K562 (cell line): Measurements from ENCODE around the gene OARD1. TPM values are rescaled to one million over a fixed set of nuclear protein-coding genes. Genes with fewer than 3 reads are reported as not detected.

ENCODE experiments used
- ATAC-seq: fragments of 200-7000 bp; cut with Tn5 transposase; 3 replicates; pipeline ENCODE4 v1.9.1; 2020; ENCODE audit warnings: moderate library complexity
- BruUV-seq: library from RNA; stranded (reverse); fragments of 400-500 nt; replicated peaks from 2 replicates; lab custom pipeline; 2021; lab: Mats Ljungman, UMichigan
- CTCF ChIA-PET: fragments of 300-600 bp; formaldehyde crosslinking; extraction: SDS; loops from one replicate; lab custom pipeline; 2021; ENCODE audit warnings: low intra/inter-chr PET ratio; lab: Yijun Ruan, JAX
- POLR2A ChIA-PET: fragments of 300-600, 350-650 bp; sonication (Branson Sonifier 250); formaldehyde crosslinking; extraction: SDS; loops from one replicate; lab custom pipeline; 2021; ENCODE audit warnings: antibody characterized with exemption, inconsistent platforms; lab: Yijun Ruan, JAX
- DNase-seq, 4 experiments: peaks; one replicate each; pipeline versions ENCODE4 v3.0.0 to v3.0.0-alpha.2; 2011 to 2018; ENCODE audit warnings: low spot score in 3 of 4, mixed read lengths in 3 of 4; ENCODE audit errors: extremely low read depth in 1 of 4
- FAIRE-seq: peaks from 2 replicates; lab custom pipeline; 2011; peaks lifted over from hg19 to GRCh38; lab: Jason Lieb, UNC
- H2AFZ ChIP-seq: 2 replicates; pipeline ENCODE4 v1.6.0; 2011; ENCODE audit warnings: low read depth, low read length, control low read depth, inconsistent platforms
- H3K27ac ChIP-seq: fragments of 200-600 bp; 3 replicates; pipeline ENCODE4 v1.8.0; 2011; ENCODE audit warnings: low read depth, mild to moderate bottlenecking, control low read depth, inconsistent platforms, low read length, moderate library complexity, mixed read lengths; ENCODE audit errors: extremely low read depth
- H3K27me3 ChIP-seq, 2 experiments: fragments of 300-600 bp in 1 of 2; 2 replicates in 1 of 2; 3 replicates in 1 of 2; pipeline versions ENCODE4 v1.6.0 to v1.8.0; 2011; ENCODE audit warnings: inconsistent platforms in 2 of 2, low read length in 2 of 2, mild to moderate bottlenecking in 1 of 2, mixed read lengths in 1 of 2, moderate library complexity in 1 of 2; ENCODE audit not compliant: control insufficient read depth in 2 of 2, insufficient read depth in 2 of 2
- H3K36me3 ChIP-seq: fragments of 300-600 bp; 3 replicates; pipeline ENCODE4 v1.8.0; 2011; ENCODE audit warnings: mild to moderate bottlenecking, low read length, inconsistent platforms; ENCODE audit not compliant: control insufficient read depth, insufficient read depth
- H3K4me1 ChIP-seq, 2 experiments: fragments of 200-600 bp in 1 of 2; replicated peaks in 1 of 2; 2 replicates in 1 of 2; 3 replicates in 1 of 2; pipeline versions ENCODE4 v1.5.1 to v1.8.0; 2011; ENCODE audit warnings: inconsistent platforms in 2 of 2, low read length in 2 of 2, mild to moderate bottlenecking in 1 of 2, mixed read lengths in 1 of 2, moderate library complexity in 1 of 2; ENCODE audit not compliant: control insufficient read depth in 2 of 2, insufficient read depth in 2 of 2
- H3K4me2 ChIP-seq: 2 replicates; pipeline ENCODE4 v1.6.1; 2011; ENCODE audit warnings: low read length, control low read depth, inconsistent platforms, mixed read lengths; ENCODE audit not compliant: insufficient read depth
- H3K4me3 ChIP-seq: fragments of 200-600 bp; sonication (generic), shearing (Covaris generic); 2 replicates; pipeline ENCODE4 v1.5.1; 2016; ENCODE audit warnings: control low read depth, inconsistent platforms
- H3K79me2 ChIP-seq: fragments of 200-600 bp; 3 replicates; pipeline ENCODE4 v1.8.0; 2011; ENCODE audit warnings: low read length, inconsistent platforms; ENCODE audit not compliant: control insufficient read depth, insufficient read depth
- H3K9ac ChIP-seq, 2 experiments: 2 replicates each; pipeline versions ENCODE4 v1.6.0 to v1.6.1; 2011; ENCODE audit warnings: low read depth in 2 of 2, low read length in 2 of 2, control low read depth in 1 of 2, inconsistent platforms in 1 of 2, mild to moderate bottlenecking in 1 of 2, mixed read lengths in 1 of 2; ENCODE audit not compliant: insufficient read depth in 1 of 2
- H3K9me1 ChIP-seq: one replicate; pipeline ENCODE4 v1.6.0; 2011; ENCODE audit warnings: inconsistent platforms, mild to moderate bottlenecking, low read length, moderate library complexity; ENCODE audit not compliant: control insufficient read depth, insufficient read depth
- H3K9me3 ChIP-seq: replicated peaks from 2 replicates; pipeline ENCODE4 v1.5.1; 2011; ENCODE audit warnings: low read depth, low read length, inconsistent platforms; ENCODE audit not compliant: control insufficient read depth, insufficient read depth
- H4K20me1 ChIP-seq: replicated peaks from 2 replicates; pipeline ENCODE4 v1.6.1; 2011; ENCODE audit warnings: low read length, inconsistent platforms, mixed read lengths; ENCODE audit not compliant: control insufficient read depth, insufficient read depth
- ARNT ChIP-seq, 2 experiments: fragments of 450-650 bp; IDR thresholded peaks; 2 replicates each; pipeline ENCODE4 v1.6.1; 2016; ENCODE audit warnings: mild to moderate bottlenecking in 1 of 2
- CBX2 ChIP-seq: fragments of 200-600 bp; sonication (generic); IDR thresholded peaks from one replicate; pipeline ENCODE4 v1.6.1; 2012; ENCODE audit warnings: mild to moderate bottlenecking, low read length, inconsistent platforms; ENCODE audit not compliant: insufficient read depth, poor library complexity, severe bottlenecking
- CHCHD3 ChIP-seq: fragments of 250-450 bp; sonication (Bioruptor Pico); IDR thresholded peaks from 2 replicates; pipeline ENCODE4 v2.1.2; 2022; ENCODE audit warnings: mild to moderate bottlenecking
- FOS ChIP-seq: IDR thresholded peaks from 3 replicates; pipeline ENCODE4 v1.6.1; 2011; ENCODE audit not compliant: insufficient read length; ENCODE audit errors: extremely low read depth
- MXD1 ChIP-seq: fragments of 250-450 bp; sonication (Bioruptor Pico); IDR thresholded peaks from 2 replicates; pipeline ENCODE4 v1.8.0; 2021; ENCODE audit warnings: borderline replicate concordance, mild to moderate bottlenecking, moderate library complexity; ENCODE audit not compliant: poor library complexity, severe bottlenecking
- NFE2L1 ChIP-seq: fragments of 450-650 bp; IDR thresholded peaks from 2 replicates; pipeline ENCODE4 v1.6.1; 2016; ENCODE audit warnings: missing genetic modification characterization, low read depth, mild to moderate bottlenecking, missing compliant biosample characterization, moderate library complexity, borderline replicate concordance
- NR1H2 ChIP-seq: sonication (generic); formaldehyde crosslinking; IDR thresholded peaks from 2 replicates; pipeline ENCODE4 v1.4.0; 2020; ENCODE audit warnings: mild to moderate bottlenecking, missing genetic modification reagents
- RREB1 ChIP-seq: fragments of 250-450 bp; sonication (Bioruptor Pico); IDR thresholded peaks from 2 replicates; pipeline ENCODE4 v1.4.0; 2020
- SRSF7 ChIP-seq: fragments of 200-400 bp; formaldehyde crosslinking; optimal IDR thresholded peaks from 2 replicates; pipeline ENCODE3; 2017; ENCODE audit warnings: mild to moderate bottlenecking, low read depth, low read length
- STAT5A ChIP-seq: IDR thresholded peaks from 2 replicates; pipeline ENCODE4 v1.6.1; 2012; ENCODE audit warnings: low read length, inconsistent platforms, borderline replicate concordance
- TAL1 ChIP-seq: fragments of 450-650 bp; IDR thresholded peaks from 2 replicates; pipeline ENCODE4 v1.6.1; 2016; ENCODE audit warnings: mild to moderate bottlenecking
- ZNF3 ChIP-seq: fragments of 250-450 bp; sonication (Bioruptor Pico); IDR thresholded peaks from 2 replicates; pipeline ENCODE4 v1.5.0; 2021; ENCODE audit warnings: mild to moderate bottlenecking, moderate library complexity
- WGBS: fragments of 100-300 bp; shearing (Covaris generic); methylation state at CpG from one replicate; pipeline ENCODE4 v1.1.6; 2016; ENCODE audit warnings: low coverage, mixed read lengths; ENCODE audit not compliant: insufficient coverage; ENCODE audit errors: missing lambda C conversion rate; 5-methylcytosine and 5-hydroxymethylcytosine counted together
- in situ Hi-C: fragments of 300-500 bp; cut with MboI; formaldehyde crosslinking; loops from 4 replicates; pipeline ENCODE4 v1.15.0; 2018; ENCODE audit warnings: inconsistent platforms, mixed read lengths
- intact Hi-C: fragments of 100-400 bp; cut with micrococcal nuclease; formaldehyde crosslinking; loops from 2 replicates; pipeline ENCODE4 v1.14.2; 2022
- polyA plus RNA-seq, 8 experiments: library from polyadenylated mRNA; depleted of rRNA in 4 of 8; stranded (reverse) in 5 of 8; unstranded in 3 of 8; fragments of >200 nt; fragmentation: Nextera tagmentation in 2 of 8; fragmentation: Illumina TruSeq in 1 of 8; extraction: Ambion mirVana in 2 of 8; extraction: Trizol in 1 of 8; gene quantifications; 2 replicates each; pipeline versions ENCODE4 v1.2.1 to v1.2.3, GENCODE V29; 2011 to 2014; ENCODE audit warnings: inconsistent platforms in 1 of 8, missing spikeins in 1 of 8
- total RNA-seq, 7 experiments: library from RNA; depleted of rRNA in 6 of 7; stranded (reverse); fragments of >200 nt in 6 of 7; fragmentation: Illumina TruSeq in 2 of 7; extraction: Trizol in 2 of 7; gene quantifications; 2 replicates each; pipeline versions ENCODE4 v1.2.1 to v1.2.3, GENCODE V29; 2011 to 2021; ENCODE audit warnings: low replicate concordance in 1 of 7

The OARD1 gene
- total and polyA plus RNA-seq, 9 of the 15 experiments (the other 6 are each of a cell fraction or from before 2014, with no cell fraction given): 43.4 to 88.3 (median 61.1) TPM

DNA sequence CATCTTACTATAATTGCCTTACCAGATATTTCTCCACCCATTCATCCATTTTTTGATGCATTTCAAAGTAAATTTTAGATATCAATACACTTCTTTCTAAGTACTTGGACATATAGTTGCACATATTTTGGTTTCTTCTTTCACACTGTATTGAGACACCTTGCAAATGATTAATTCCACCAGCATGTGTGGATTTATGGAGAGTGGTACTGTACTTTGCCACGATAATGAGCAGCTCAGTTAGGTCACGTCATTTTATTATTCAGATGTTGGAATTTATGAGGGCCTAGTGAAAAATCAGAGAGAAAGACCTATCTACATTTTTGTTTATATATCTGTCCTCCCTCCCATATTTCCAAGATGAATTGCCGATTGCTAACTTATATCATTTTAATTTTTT is 5.9 kb upstream of the OARD1 start:
- no peak overlapping the region for H3K4me2 ChIP-seq
- H3K36me3 ChIP-seq: peaks cover 48% of the 10 kb centered on the region
- no peaks in the 10 kb centered on the region for H3K27me3 ChIP-seq
- FAIRE-seq (no peak), DNase-seq (no peak), ATAC-seq (no peak)
- CTCF ChIA-PET: no interaction called here
- POLR2A ChIA-PET: no interaction called here
- H3K4me3 ChIP-seq: no peak overlapping the region
- no peaks in the 10 kb centered on the region for H3K9me1 ChIP-seq
- no peaks in the 10 kb centered on the region for H3K9me3 ChIP-seq
- no TSS peak for BruUV-seq
- no peak overlapping the region for H3K9ac ChIP-seq
- H3K4me1 ChIP-seq: peaks cover 7 to 17% of the 10 kb centered on the region in 2 experiments
- TF ChIP-seq FOS: no peak
- no peak for TF ChIP-seq TAL1
- no peak for TF ChIP-seq CBX2
- no peak for TF ChIP-seq NR1H2
- no peak for TF ChIP-seq ARNT (IDR thresholded peaks at IDR 0.05)
- no peak for TF ChIP-seq NFE2L1 (tag)
- TF ChIP-seq CHCHD3: no peak
- H3K79me2 ChIP-seq: peaks cover 64% of the 10 kb centered on the region
- in situ Hi-C loops (no loop called here), intact Hi-C loops (no loop called here)
- no peaks in the 10 kb centered on the region for H4K20me1 ChIP-seq
- no peak overlapping the region for H3K27ac ChIP-seq
- no peak overlapping the region for H2AFZ ChIP-seq
- 91% methylated on average over 3 of the region's 3 CpGs for WGBS

- Histone ChIP-seq H3K9me3 (no peaks in the 10 kb centered on the region), H3K27ac (no peak overlapping the region), H3K79me2 (peaks cover 65% of the 10 kb centered on the region), H3K4me3 (no peak overlapping the region), H3K9me1 (no peaks in the 10 kb centered on the region), H3K4me2 (no peak overlapping the region), H2AFZ (no peak overlapping the region), H3K9ac (no peak overlapping the region), H3K36me3 (peaks cover 44% of the 10 kb centered on the region), H3K4me1 (peaks cover 9 to 17% of the 10 kb centered on the region in 2 experiments), H3K27me3 (no peaks in the 10 kb centered on the region), H4K20me1 (no peaks in the 10 kb centered on the region)
- in situ Hi-C loops (no loop called here), intact Hi-C loops (no loop called here)
- no peak for FAIRE-seq
- DNase-seq: no peak
- no TSS peak for BruUV-seq
- 81% methylated on average over 2 of the region's 2 CpGs for WGBS
- ATAC-seq: no peak
- POLR2A ChIA-PET: interaction anchor here (1.3 kb wide), 1 partner anchor 54 kb away, joined by 3 read pairs; no protein-coding TSS in a partner anchor
- CTCF ChIA-PET: no interaction called here
- no peak for TF ChIP-seq ZNF3 (CRISPR knock-in tag)
- TF ChIP-seq RREB1 (CRISPR knock-in tag): no peak
- TF ChIP-seq SRSF7: no peak
- no peak for TF ChIP-seq STAT5A
- no peak for TF ChIP-seq MXD1 (CRISPR knock-in tag)
These were observed 5.4 kb upstream of the OARD1 start for GRCh38 chr6:41077536-41077935.
